ENCODE results near the gene SDHA. TPM values are rescaled to one million over a fixed set of nuclear protein-coding genes. Genes with fewer than 3 reads are reported as not detected.

Gene SDHA
- total RNA-seq, 2 donors from 2014 or later: 66.7 to 99.1 TPM

DNA sequence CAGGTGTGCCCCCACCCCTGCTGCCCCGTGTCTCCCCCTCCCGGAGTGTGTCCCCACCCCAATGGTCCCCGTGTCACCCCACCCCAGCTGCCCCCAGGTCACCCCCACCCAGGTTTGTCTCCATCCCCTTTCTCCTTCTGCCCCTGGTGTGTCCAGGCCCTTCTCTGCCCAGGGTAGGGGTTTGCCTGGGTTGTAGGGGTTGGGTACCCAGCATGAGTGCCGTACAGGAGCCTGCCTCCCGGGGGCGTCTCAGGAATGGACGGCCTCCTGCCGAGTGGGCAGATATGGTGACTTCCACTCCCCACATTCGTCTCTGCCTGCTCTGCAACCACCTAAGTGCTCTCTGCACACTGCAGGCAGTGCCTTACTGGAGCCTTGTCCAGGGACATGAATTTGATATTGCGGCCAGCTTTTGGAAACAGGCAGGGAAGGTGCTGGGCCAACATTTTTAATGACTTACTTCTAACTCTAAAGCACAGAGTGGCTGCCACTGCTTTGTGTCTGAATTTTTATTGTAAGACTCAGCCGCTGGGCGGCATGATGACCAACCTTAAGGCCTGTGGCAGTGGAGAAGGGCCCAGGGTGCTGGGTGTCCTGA, 20.1 kb upstream of the SDHA start:
- Histone ChIP-seq H3K4me3 (no peak overlapping the region), H3K27ac (no peak overlapping the region), H3K36me3 (no peaks in the 10 kb centered on the region), H3K9me3 (no peaks in the 10 kb centered on the region), H3K27me3 (replicated peaks; ENCODE audit: insufficient read depth) (no peaks in the 10 kb centered on the region), H3K4me1 (replicated peaks) (no peaks in the 10 kb centered on the region)
- intact Hi-C loops (cut with DNase I): no loop called here
- no peak for DNase-seq (ENCODE audit: low spot score)
- WGBS: 80% methylated on average over 12 of the region's 12 CpGs
- TF ChIP-seq POLR2AphosphoS5 (IDR thresholded peaks at IDR 0.05) (no peak), POLR2A (IDR thresholded peaks at IDR 0.05) (no peak)
- TF ChIP-seq, protein P1, sequence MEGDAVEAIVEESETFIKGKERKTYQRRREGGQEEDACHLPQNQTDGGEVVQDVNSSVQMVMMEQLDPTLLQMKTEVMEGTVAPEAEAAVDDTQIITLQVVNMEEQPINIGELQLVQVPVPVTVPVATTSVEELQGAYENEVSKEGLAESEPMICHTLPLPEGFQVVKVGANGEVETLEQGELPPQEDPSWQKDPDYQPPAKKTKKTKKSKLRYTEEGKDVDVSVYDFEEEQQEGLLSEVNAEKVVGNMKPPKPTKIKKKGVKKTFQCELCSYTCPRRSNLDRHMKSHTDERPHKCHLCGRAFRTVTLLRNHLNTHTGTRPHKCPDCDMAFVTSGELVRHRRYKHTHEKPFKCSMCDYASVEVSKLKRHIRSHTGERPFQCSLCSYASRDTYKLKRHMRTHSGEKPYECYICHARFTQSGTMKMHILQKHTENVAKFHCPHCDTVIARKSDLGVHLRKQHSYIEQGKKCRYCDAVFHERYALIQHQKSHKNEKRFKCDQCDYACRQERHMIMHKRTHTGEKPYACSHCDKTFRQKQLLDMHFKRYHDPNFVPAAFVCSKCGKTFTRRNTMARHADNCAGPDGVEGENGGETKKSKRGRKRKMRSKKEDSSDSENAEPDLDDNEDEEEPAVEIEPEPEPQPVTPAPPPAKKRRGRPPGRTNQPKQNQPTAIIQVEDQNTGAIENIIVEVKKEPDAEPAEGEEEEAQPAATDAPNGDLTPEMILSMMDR (IDR thresholded peaks at IDR 0.05): no peak

DNA sequence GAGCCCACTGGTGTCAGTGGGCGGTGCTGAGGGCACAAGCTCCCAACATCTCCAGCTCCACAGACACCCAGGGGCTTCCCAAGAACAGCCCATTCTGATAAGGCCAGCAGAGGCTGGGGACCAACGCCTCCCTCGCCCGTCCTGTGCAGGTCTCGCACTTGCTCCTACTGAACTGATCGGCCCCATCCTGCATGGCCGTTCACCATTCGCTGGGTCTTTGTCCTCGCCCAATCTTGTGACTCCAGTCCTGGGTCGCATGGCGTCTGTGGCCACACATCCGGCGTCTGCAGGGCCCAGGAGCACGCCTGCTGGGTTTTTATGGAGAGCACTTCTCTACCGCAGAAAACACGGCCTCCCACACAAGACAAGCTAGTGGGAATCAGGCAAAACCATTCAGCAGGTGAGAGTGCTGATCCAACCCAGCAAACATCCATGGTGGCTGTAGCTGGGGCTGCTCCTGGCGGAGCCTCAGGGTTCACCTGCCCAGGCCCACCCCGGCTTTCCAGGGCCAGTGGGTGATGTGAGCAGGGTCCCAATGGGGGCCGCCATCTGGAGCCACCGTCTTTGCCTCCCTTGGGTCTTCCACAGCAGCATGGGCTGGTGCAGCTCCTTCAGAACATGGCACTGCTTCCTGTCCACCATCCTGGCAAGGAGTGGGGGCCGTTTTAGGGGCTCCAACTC, 19.5 kb upstream of the SDHA start:
- 95% methylated on average over 21 of the region's 21 CpGs for WGBS
- no peaks in the 10 kb centered on the region for H3K9me3 ChIP-seq

DNA sequence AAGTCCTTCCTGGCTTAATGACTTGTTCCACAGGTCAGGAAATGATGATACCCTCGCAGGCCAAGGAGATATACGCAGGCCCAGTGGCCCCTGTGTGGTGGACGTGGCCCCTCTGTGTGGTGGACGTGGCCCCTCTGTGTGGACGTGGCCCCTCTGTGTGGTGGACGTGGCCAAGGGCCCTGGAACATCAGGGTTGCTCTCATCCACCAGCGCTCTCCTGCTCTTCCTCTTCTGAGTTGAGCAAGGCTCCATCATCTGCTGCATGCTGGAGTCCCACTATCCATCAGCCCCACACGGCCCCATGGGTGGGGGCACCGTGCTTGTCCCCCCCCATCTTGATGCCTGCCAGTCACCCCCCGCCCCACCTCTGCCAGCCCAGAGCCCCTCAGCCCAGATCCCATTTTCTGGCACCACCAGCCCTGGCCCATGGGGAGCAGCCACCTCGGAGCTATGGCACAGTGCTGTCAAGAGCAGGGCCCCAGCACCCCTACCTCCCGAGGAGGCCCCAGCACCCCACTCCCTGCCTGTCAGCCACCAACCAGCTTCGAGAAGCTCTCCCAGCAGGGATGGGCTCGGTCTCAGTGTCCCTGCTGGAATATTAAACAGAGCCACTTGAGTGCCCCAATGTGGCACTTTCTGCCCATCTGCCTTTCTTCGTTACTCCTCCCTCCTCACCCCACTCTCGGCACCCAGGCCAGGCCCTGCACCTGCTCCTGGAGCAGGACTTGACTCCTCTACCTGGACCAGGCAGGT, 18.7 kb upstream of the SDHA start:
- DNase-seq (ENCODE audit: low spot score): no peak

More for the DNA sequence above, 19.5 kb upstream of the SDHA start:
- no peak overlapping the region for H3K4me3 ChIP-seq
- no peaks in the 10 kb centered on the region for H3K27me3 ChIP-seq (replicated peaks; ENCODE audit: insufficient read depth)
- intact Hi-C loops (cut with DNase I): no loop called here
- TF ChIP-seq POLR2A (IDR thresholded peaks at IDR 0.05) (no peak), POLR2AphosphoS5 (IDR thresholded peaks at IDR 0.05) (no peak)
- TF ChIP-seq, protein P1 (IDR thresholded peaks at IDR 0.05): no peak
- DNase-seq (ENCODE audit: low spot score): no peak
- H3K27ac ChIP-seq: no peak overlapping the region
- no peaks in the 10 kb centered on the region for H3K36me3 ChIP-seq
- H3K4me1 ChIP-seq (replicated peaks): no peaks in the 10 kb centered on the region

DNA sequence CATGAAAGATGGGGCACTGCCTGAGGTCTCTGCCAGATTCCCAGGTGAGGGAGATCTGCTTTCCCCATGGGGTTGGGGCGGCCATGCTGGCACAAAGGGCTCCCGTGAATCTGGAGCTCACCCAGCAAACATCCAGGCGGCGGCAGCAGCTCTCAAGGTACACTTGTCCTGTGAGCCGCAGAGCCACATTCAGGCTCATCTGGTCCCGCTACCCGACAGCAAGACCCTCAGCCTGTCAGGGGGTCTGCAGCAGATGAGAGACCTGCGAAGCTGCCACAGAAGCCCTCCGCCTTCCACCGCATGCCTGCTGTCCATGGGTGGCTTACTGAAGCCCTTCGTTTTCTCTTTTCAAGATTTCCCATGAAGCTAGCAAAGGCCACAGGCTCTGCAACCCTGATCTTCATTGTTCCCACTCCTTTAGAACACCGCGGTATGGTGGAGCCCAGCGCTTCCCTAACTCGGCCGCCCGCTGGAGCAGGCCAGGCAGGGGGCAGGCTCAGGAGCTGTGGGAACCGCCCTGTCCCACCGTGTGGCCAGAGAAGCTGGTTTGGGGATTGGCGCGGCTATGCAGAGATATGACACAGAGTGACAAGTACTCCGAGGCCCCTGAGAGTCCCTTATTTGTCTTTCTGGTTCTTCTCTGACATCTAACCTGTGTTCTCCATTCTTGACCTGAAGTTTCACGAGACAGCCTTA, 18.0 kb upstream of the SDHA start:
- intact Hi-C loops (cut with DNase I): no loop called here
- TF ChIP-seq, protein P1 (IDR thresholded peaks at IDR 0.05): no peak
- TF ChIP-seq POLR2AphosphoS5 (IDR thresholded peaks at IDR 0.05): no peak
- TF ChIP-seq POLR2A (IDR thresholded peaks at IDR 0.05): no peak
- H3K4me3 ChIP-seq: no peak overlapping the region

More for the DNA sequence above, 18.7 kb upstream of the SDHA start:
- no peaks in the 10 kb centered on the region for H3K36me3 ChIP-seq
- H3K4me1 ChIP-seq (replicated peaks): no peaks in the 10 kb centered on the region
- TF ChIP-seq POLR2A (IDR thresholded peaks at IDR 0.05) (no peak), POLR2AphosphoS5 (IDR thresholded peaks at IDR 0.05) (no peak)
- TF ChIP-seq, protein P1 (IDR thresholded peaks at IDR 0.05): no peak
- no peak overlapping the region for H3K4me3 ChIP-seq
- intact Hi-C loops (cut with DNase I): no loop called here
- no peaks in the 10 kb centered on the region for H3K27me3 ChIP-seq (replicated peaks; ENCODE audit: insufficient read depth)
- H3K27ac ChIP-seq: no peak overlapping the region
- no peaks in the 10 kb centered on the region for H3K9me3 ChIP-seq
- 94% methylated on average over 16 of the region's 16 CpGs for WGBS

More for the DNA sequence above, 18.0 kb upstream of the SDHA start:
- Histone ChIP-seq H3K4me1 (replicated peaks) (no peaks in the 10 kb centered on the region), H3K9me3 (no peaks in the 10 kb centered on the region), H3K36me3 (no peaks in the 10 kb centered on the region), H3K27me3 (replicated peaks; ENCODE audit: insufficient read depth) (no peaks in the 10 kb centered on the region), H3K27ac (no peak overlapping the region)
- WGBS: 81% methylated on average over 23 of the region's 23 CpGs
- no peak for DNase-seq (ENCODE audit: low spot score)
